Trophoblast cell (in vitro differentiated cells and primary cell): ENCODE data around the gene PCDHGB5. TPM values are rescaled to one million over a fixed set of nuclear protein-coding genes. Genes with fewer than 3 reads are reported as not detected.
"Not testable (repeated sequence)": the region's sequence is repeated elsewhere in the genome, so short reads cannot be mapped to it uniquely, and the experiment has no call there.

Source experiments
- DNase-seq, 2 donors: peaks; one replicate each; pipeline ENCODE4 v3.0.0-alpha.2; 2016
- H2AFZ ChIP-seq: 2 replicates; pipeline ENCODE4 v1.6.1; 2013; ENCODE audit warnings: low read length, moderate library complexity, mild to moderate bottlenecking; ENCODE audit not compliant: insufficient read depth, poor library complexity
- H2AK5ac ChIP-seq: 2 replicates; pipeline ENCODE4 v1.6.1; 2013; ENCODE audit warnings: mild to moderate bottlenecking, low read length
- H2BK120ac ChIP-seq: 2 replicates; pipeline ENCODE4 v1.6.1; 2013; ENCODE audit warnings: low read length, mild to moderate bottlenecking, moderate library complexity; ENCODE audit not compliant: insufficient read depth, poor library complexity
- H2BK12ac ChIP-seq: 2 replicates; pipeline ENCODE4 v1.6.1; 2013; ENCODE audit warnings: mild to moderate bottlenecking, low read length, moderate library complexity
- H2BK5ac ChIP-seq: 2 replicates; pipeline ENCODE4 v1.6.1; 2013; ENCODE audit warnings: low read length, low read depth, moderate library complexity, mild to moderate bottlenecking; ENCODE audit not compliant: poor library complexity
- H3K14ac ChIP-seq: 2 replicates; pipeline ENCODE4 v1.6.1; 2013; ENCODE audit warnings: mild to moderate bottlenecking, low read length
- H3K18ac ChIP-seq: 2 replicates; pipeline ENCODE4 v1.6.1; 2013; ENCODE audit warnings: mild to moderate bottlenecking, low read length
- H3K23ac ChIP-seq: 2 replicates; pipeline ENCODE4 v1.6.1; 2013; ENCODE audit warnings: low read length
- H3K27ac ChIP-seq: 2 replicates; pipeline ENCODE4 v1.5.1; 2013; ENCODE audit warnings: low read depth, mild to moderate bottlenecking, inconsistent platforms, low read length, moderate library complexity
- H3K27me3 ChIP-seq: 2 replicates; pipeline ENCODE4 v1.6.1; 2013; ENCODE audit warnings: inconsistent platforms, mild to moderate bottlenecking, low read length, moderate library complexity; ENCODE audit not compliant: insufficient read depth
- H3K36me3 ChIP-seq, 2 experiments: 1 replicate in 1 of 2; 2 replicates in 1 of 2; pipeline ENCODE4 v1.6.1; 2013; ENCODE audit warnings: low read length in 2 of 2, mild to moderate bottlenecking in 2 of 2, moderate library complexity in 1 of 2; ENCODE audit not compliant: insufficient read depth in 2 of 2, control insufficient read depth in 1 of 2
- H3K4ac ChIP-seq: 2 replicates; pipeline ENCODE4 v1.6.1; 2013; ENCODE audit warnings: low read depth, mild to moderate bottlenecking, low read length, moderate library complexity
- H3K4me1 ChIP-seq, 2 experiments: 1 replicate in 1 of 2; 2 replicates in 1 of 2; pipeline ENCODE4 v1.6.1; 2013; ENCODE audit warnings: low read length in 2 of 2, mild to moderate bottlenecking in 2 of 2, moderate library complexity in 1 of 2; ENCODE audit not compliant: insufficient read depth in 2 of 2, control insufficient read depth in 1 of 2
- H3K4me2 ChIP-seq: 2 replicates; pipeline ENCODE4 v1.6.1; 2013; ENCODE audit warnings: inconsistent platforms, mild to moderate bottlenecking, low read length, moderate library complexity
- H3K4me3 ChIP-seq: 2 replicates; pipeline ENCODE4 v1.5.1; 2013; ENCODE audit warnings: mild to moderate bottlenecking, low read depth, low read length, inconsistent platforms
- H3K79me1 ChIP-seq: one replicate; pipeline ENCODE4 v1.6.1; 2013; ENCODE audit warnings: low read length
- H3K79me2 ChIP-seq: 2 replicates; pipeline ENCODE4 v1.6.1; 2013; ENCODE audit warnings: low read length, mild to moderate bottlenecking; ENCODE audit not compliant: control insufficient read depth, insufficient read depth, poor library complexity
- H3K9ac ChIP-seq: 2 replicates; pipeline ENCODE4 v1.6.1; 2013; ENCODE audit warnings: mild to moderate bottlenecking, low read length
- H3K9me3 ChIP-seq: 2 replicates; pipeline ENCODE4 v1.6.1; 2013; ENCODE audit warnings: low read depth, mild to moderate bottlenecking, control low read depth, inconsistent platforms, low read length; ENCODE audit not compliant: insufficient read depth
- H4K12ac ChIP-seq: 2 replicates; pipeline ENCODE4 v1.6.1; 2013; ENCODE audit warnings: low read depth, mild to moderate bottlenecking, low read length, moderate library complexity
- H4K8ac ChIP-seq: 2 replicates; pipeline ENCODE4 v1.6.1; 2013; ENCODE audit warnings: low read depth, mild to moderate bottlenecking, low read length, moderate library complexity
- H4K91ac ChIP-seq: one replicate; pipeline ENCODE4 v1.6.1; 2013; ENCODE audit warnings: low read depth, mild to moderate bottlenecking, low read length, moderate library complexity
- WGBS: extraction: QIAGEN DNeasy Blood & Tissue Kit; methylation state at CpG from one replicate; pipeline ENCODE4 v1.1.7; 2013; ENCODE audit warnings: missing lambda C conversion rate; ENCODE audit not compliant: insufficient read length, insufficient coverage; ENCODE audit errors: extremely low coverage; 5-methylcytosine and 5-hydroxymethylcytosine counted together
- polyA plus RNA-seq: library from polyadenylated mRNA; stranded (reverse); fragments of 200-250 nt; gene quantifications from 2 replicates; pipeline ENCODE4 v1.2.3, GENCODE V29; 2013

PCDHGB5 gene
- polyA plus RNA-seq: 1.5 and 1.6 TPM in 2 replicates

DNA sequence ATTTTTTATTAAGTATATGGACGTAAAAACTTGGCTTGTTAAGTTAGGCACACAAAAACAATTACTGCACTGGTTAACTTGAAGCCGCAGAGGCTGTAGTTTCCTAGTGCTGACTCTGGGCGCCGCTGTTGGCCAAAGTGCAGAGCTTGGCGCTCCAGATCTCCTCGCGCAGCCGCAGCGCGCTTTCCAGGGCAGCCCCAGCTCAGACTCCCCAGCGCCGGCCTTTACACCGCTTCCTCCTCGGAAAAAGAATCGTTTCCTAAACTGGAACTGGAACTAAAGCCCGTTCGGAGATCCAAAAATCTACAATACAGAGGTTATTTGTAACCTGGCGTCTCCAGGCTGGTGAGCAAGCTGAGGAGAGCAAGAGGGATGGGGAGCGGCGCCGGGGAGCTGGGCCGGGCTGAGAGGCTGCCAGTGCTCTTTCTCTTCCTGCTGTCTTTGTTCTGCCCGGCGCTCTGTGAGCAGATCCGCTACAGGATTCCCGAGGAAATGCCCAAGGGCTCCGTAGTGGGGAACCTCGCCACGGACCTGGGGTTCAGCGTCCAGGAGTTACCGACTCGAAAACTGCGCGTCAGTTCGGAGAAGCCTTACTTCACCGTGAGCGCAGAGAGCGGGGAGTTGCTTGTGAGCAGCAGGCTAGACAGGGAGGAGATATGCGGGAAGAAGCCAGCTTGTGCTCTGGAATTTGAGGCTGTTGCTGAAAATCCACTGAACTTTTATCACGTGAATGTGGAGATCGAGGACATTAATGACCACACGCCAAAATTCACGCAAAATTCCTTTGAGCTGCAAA, at the start of gene PCDHGB5:
TSS of gene PCDHGB5 (plus strand) at position 192 of the 796 bp plus-strand sequence. CDS start at position 373, 181 bp downstream.
- not testable (repeated sequence) for H3K4ac ChIP-seq, H3K27me3 ChIP-seq, H3K79me2 ChIP-seq, H2BK120ac ChIP-seq, H2BK12ac ChIP-seq, H4K12ac ChIP-seq, H3K4me1 ChIP-seq, H3K23ac ChIP-seq, H3K79me1 ChIP-seq, H2AK5ac ChIP-seq, H3K4me2 ChIP-seq, H3K14ac ChIP-seq, H3K18ac ChIP-seq, H2BK5ac ChIP-seq, H2AFZ ChIP-seq, H3K27ac ChIP-seq, H4K8ac ChIP-seq, H3K4me3 ChIP-seq, H4K91ac ChIP-seq, H3K9ac ChIP-seq
- Histone ChIP-seq H3K9me3 (peaks cover 32% of the 10 kb centered on the region), H3K36me3 (peaks cover 10 to 22% of the 10 kb centered on the region in 2 experiments)
- WGBS: no CpG with 5 or more reads among the region's 43 CpGs
- peak in 1 of 2 donors; percentile 57 for DNase-seq

DNA sequence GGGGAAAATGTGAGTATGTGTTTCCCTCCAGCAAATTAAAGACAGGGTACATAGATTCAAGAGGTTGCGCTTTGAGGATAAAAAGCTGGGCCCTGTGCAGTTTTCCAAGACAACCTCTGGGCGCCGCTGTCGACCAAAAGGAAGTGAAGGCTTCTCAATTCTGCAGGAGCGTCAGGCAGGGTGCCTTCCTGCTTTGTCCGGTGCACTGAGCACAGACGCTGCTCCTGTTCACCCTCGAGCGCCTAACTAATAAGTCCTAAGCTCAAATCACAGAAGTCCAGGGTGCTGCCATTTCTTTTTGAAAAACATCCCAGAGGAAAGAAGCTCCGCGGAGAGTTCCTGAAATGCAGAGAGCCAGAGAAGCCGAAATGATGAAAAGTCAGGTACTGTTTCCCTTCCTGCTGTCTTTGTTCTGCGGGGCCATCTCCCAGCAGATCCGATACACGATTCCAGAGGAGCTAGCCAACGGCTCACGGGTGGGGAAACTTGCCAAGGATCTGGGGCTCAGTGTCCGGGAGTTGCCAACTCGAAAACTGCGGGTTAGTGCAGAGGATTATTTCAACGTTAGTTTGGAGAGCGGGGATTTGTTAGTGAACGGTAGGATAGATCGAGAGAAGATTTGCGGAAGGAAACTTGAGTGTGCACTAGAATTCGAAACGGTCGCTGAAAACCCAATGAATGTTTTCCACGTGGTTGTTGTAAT, 47.7 kb upstream of the PCDHGB5 start, which contains the start of gene PCDHGB1:
TSS of gene PCDHGB1 (plus strand) at position 183 of the 703 bp plus-strand sequence. CDS start at position 345, 162 bp downstream.
- Histone ChIP-seq H3K27ac (no peak within 1 kb of the TSS), H3K79me2 (no peaks in the 10 kb centered on the region), H3K4ac (no peak within 1 kb of the TSS), H2BK5ac (peak within 1 kb of the TSS; percentile 27), H4K91ac (no peak within 1 kb of the TSS), H2BK120ac (no peak within 1 kb of the TSS), H3K9ac (no peak within 1 kb of the TSS), H3K36me3 (peaks cover 0 to 4% of the 10 kb centered on the region in 2 experiments), H3K27me3 (no peaks in the 10 kb centered on the region), H2BK12ac (no peak within 1 kb of the TSS), H3K79me1 (no peaks in the 10 kb centered on the region), H3K4me3 (no peak within 1 kb of the TSS), H2AK5ac (no peak within 1 kb of the TSS), H3K14ac (no peak within 1 kb of the TSS), H2AFZ (peak within 1 kb of the TSS; percentile 85), H3K18ac (no peak within 1 kb of the TSS), H3K4me1 (no peaks in the 10 kb centered on the region), H3K9me3 (peaks cover 21% of the 10 kb centered on the region), H3K4me2 (peak within 1 kb of the TSS; percentile 39), H4K12ac (peak within 1 kb of the TSS; percentile 84), H4K8ac (no peak within 1 kb of the TSS), H3K23ac (no peak within 1 kb of the TSS)
- 100% methylated on average over 7 of the region's 29 CpGs for WGBS
- DNase-seq: peak in 1 of 2 donors; percentile 7

DNA sequence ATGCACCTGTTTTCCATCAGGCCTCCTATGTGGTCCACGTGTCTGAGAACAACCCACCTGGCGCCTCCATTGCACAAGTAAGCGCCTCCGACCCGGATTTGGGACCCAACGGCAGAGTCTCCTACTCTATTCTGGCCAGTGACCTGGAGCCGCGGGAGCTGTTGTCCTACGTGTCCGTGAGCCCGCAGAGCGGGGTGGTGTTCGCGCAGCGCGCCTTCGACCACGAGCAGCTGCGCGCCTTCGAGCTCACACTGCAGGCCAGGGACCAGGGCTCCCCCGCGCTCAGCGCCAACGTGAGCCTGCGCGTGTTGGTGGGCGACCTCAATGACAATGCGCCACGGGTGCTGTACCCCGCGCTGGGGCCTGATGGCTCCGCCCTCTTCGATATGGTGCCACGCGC, 46.2 kb upstream of the PCDHGB5 start:
- no peak for DNase-seq
- no peaks in the 10 kb centered on the region for H3K79me2 ChIP-seq
- no peak overlapping the region for H3K9ac ChIP-seq
- no CpG with 5 or more reads among the region's 36 CpGs for WGBS
- peaks cover 0 to 4% of the 10 kb centered on the region in 2 experiments for H3K36me3 ChIP-seq
- no peak overlapping the region for H3K27ac ChIP-seq
- no peak overlapping the region for H2BK120ac ChIP-seq
- H2BK5ac ChIP-seq: no peak overlapping the region
- peaks cover 23% of the 10 kb centered on the region for H3K9me3 ChIP-seq
- H3K23ac ChIP-seq: no peak overlapping the region
- no peak overlapping the region for H4K8ac ChIP-seq
- H2BK12ac ChIP-seq: no peak overlapping the region
- no peak overlapping the region for H4K12ac ChIP-seq
- H3K27me3 ChIP-seq: no peaks in the 10 kb centered on the region
- no peak overlapping the region for H4K91ac ChIP-seq
- H3K4me2 ChIP-seq: no peak overlapping the region
- no peak overlapping the region for H3K14ac ChIP-seq
- H3K4ac ChIP-seq: no peak overlapping the region
- H3K4me3 ChIP-seq: no peak overlapping the region
- H3K18ac ChIP-seq: no peak overlapping the region
- no peak overlapping the region for H2AFZ ChIP-seq
- H3K79me1 ChIP-seq: no peaks in the 10 kb centered on the region
- H3K4me1 ChIP-seq: no peaks in the 10 kb centered on the region
- H2AK5ac ChIP-seq: no peak overlapping the region

DNA sequence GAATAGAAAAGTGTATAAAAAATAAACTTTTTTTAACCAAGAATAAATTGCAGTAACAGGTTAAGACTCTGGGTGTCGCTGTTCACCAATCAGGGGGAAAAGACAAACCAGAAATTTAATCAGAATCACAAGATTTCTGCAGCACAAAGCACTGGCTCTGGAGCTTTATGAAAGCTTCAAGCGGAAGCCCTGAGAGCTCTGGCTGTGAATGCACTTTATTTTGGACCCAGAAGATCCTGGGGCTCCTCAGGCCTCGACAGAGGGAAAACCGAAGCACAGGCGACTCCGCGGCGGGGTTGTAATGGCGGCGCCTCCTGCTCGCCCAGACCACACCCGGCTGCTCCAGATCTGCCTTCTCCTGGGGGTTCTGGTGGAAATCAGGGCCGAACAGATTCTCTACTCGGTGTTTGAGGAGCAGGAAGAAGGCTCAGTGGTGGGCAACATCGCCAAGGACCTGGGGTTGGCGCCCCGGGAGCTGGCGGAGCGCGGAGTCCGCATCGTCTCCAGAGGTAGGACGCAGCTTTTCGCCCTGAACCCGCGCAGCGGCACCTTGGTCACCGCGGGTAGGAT, 42.8 kb upstream of the PCDHGB5 start, which contains the start of gene PCDHGA4:
TSS of gene PCDHGA4 (plus strand) at position 122 of the 570 bp plus-strand sequence. CDS start at position 209, 87 bp downstream.
- no peak within 1 kb of the TSS for H3K4me2 ChIP-seq

More for the DNA sequence above, 42.8 kb upstream of the PCDHGB5 start, which contains the start of gene PCDHGA4:
- WGBS: no CpG with 5 or more reads among the region's 29 CpGs
- Histone ChIP-seq H3K4me3 (no peak within 1 kb of the TSS), H2AK5ac (no peak within 1 kb of the TSS), H3K9me3 (peaks cover 32% of the 10 kb centered on the region), H3K4ac (no peak within 1 kb of the TSS), H3K4me1 (no peaks in the 10 kb centered on the region), H4K8ac (no peak within 1 kb of the TSS), H3K14ac (no peak within 1 kb of the TSS), H2BK120ac (no peak within 1 kb of the TSS), H3K23ac (no peak within 1 kb of the TSS), H3K27ac (no peak within 1 kb of the TSS), H3K79me1 (no peaks in the 10 kb centered on the region), H4K12ac (no peak within 1 kb of the TSS), H3K18ac (no peak within 1 kb of the TSS), H3K9ac (no peak within 1 kb of the TSS), H4K91ac (no peak within 1 kb of the TSS), H3K79me2 (no peaks in the 10 kb centered on the region), H2BK5ac (no peak within 1 kb of the TSS), H2AFZ (no peak within 1 kb of the TSS), H3K36me3 (peaks cover 0 to 4% of the 10 kb centered on the region in 2 experiments), H3K27me3 (no peaks in the 10 kb centered on the region), H2BK12ac (no peak within 1 kb of the TSS)
- no peak for DNase-seq
